Breast epithelium (tissue), 4 donors: ENCODE measurements around the gene SHB. TPM values are rescaled to one million over a fixed set of nuclear protein-coding genes. Genes with fewer than 3 reads are reported as not detected.

Source experiments
- DNase-seq, 2 donors: peaks; one replicate each; pipeline ENCODE4 v3.0.0-alpha.2; 2019; ENCODE audit warnings: low spot score in 2 of 2
- H3K27ac ChIP-seq, 2 donors: fragments of 200-600 bp; sonication (generic) in 1 of 2; one replicate each; pipeline ENCODE4 v1.5.1; 2016 to 2019; ENCODE audit warnings: mild to moderate bottlenecking in 1 of 2
- H3K27me3 ChIP-seq, 2 donors: fragments of 200-600 bp; sonication (generic) in 1 of 2; one replicate each; pipeline versions ENCODE4 v1.5.1 to v1.6.0; 2017 to 2019; ENCODE audit warnings: control low read depth in 1 of 2, mild to moderate bottlenecking in 1 of 2
- H3K36me3 ChIP-seq: fragments of 200-600 bp; one replicate; pipeline ENCODE4 v1.5.1; 2019
- H3K4me1 ChIP-seq, 2 donors: fragments of 200-600 bp; sonication (generic); one replicate each; pipeline ENCODE4 v1.5.1; 2016 to 2019; ENCODE audit warnings: control low read depth in 1 of 2
- H3K4me3 ChIP-seq, 3 donors: fragments of 200-600 bp; sonication (generic); 1 replicate in 2 of 3; 2 replicates in 1 of 3; pipeline ENCODE4 v1.5.1; 2016 to 2019; ENCODE audit warnings: mild to moderate bottlenecking in 3 of 3, moderate library complexity in 2 of 3
- H3K9me3 ChIP-seq, 2 donors: fragments of 200-600 bp; sonication (generic) in 1 of 2; one replicate each; pipeline ENCODE4 v1.5.1; 2016 to 2019; ENCODE audit warnings: control low read depth in 1 of 2
- POLR2A ChIP-seq: fragments of 450-650 bp; IDR thresholded peaks from one replicate; pipeline ENCODE4 v1.6.1; 2016; ENCODE audit warnings: antibody characterized with exemption, mild to moderate bottlenecking, moderate library complexity
- POLR2AphosphoS5 ChIP-seq, 3 donors: sonication (generic); formaldehyde crosslinking; IDR thresholded peaks; one replicate each; pipeline ENCODE4 v1.6.1; 2017; ENCODE audit warnings: antibody characterized with exemption in 3 of 3
- intact Hi-C: fragments of 100-400 bp; cut with DNase I; formaldehyde crosslinking; loops from one replicate; pipeline ENCODE4 v1.15.1; 2023; ENCODE audit warnings: low total_unique reads
- total RNA-seq, 3 donors: library from RNA; depleted of rRNA; stranded (reverse); fragments of >200 nt; gene quantifications; one replicate each; pipeline ENCODE4 v1.1.0, GENCODE V29; 2016
- TF ChIP-seq, protein P1 (sequence below), 3 donors: fragments of 450-650 bp; IDR thresholded peaks; one replicate each; pipeline ENCODE4 v1.5.1; 2016 to 2017; ENCODE audit warnings: antibody characterized with exemption in 3 of 3, mild to moderate bottlenecking in 3 of 3, moderate library complexity in 3 of 3

The SHB gene
- total RNA-seq, 3 donors from 2014 or later = 3.8 to 18.7 (median 17.9) TPM

DNA sequence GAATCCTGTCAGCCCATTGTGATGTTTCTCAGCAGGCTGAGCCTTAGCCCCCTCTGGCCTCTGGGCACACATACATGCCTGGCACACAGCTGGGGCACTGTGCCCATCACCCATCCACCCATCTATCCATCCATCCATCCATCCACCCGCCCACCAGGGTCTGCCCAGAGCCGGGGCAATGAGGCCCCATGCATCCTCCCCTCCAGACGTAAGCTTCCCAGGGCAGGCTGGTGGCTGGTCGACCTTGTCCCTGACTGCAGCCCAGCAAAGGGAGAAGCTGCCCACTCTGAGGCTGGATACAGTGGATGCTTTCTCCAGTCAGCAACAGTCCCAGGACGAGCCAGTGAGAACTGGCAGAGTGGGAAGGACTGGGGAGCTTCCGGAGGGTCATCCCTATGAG is 144.0 kb downstream of the SHB start:
- Histone ChIP-seq H3K27me3 (no peaks in the 10 kb centered on the region), H3K36me3 (no peaks in the 10 kb centered on the region), H3K27ac (no peak overlapping the region), H3K4me3 (no peak overlapping the region), H3K9me3 (no peaks in the 10 kb centered on the region), H3K4me1 (no peaks in the 10 kb centered on the region)
- intact Hi-C loops = no loop called here
- DNase-seq = no peak
- TF ChIP-seq POLR2AphosphoS5 (IDR thresholded peaks at IDR 0.05) (no peak), POLR2A (no peak)
- TF ChIP-seq, protein P1, sequence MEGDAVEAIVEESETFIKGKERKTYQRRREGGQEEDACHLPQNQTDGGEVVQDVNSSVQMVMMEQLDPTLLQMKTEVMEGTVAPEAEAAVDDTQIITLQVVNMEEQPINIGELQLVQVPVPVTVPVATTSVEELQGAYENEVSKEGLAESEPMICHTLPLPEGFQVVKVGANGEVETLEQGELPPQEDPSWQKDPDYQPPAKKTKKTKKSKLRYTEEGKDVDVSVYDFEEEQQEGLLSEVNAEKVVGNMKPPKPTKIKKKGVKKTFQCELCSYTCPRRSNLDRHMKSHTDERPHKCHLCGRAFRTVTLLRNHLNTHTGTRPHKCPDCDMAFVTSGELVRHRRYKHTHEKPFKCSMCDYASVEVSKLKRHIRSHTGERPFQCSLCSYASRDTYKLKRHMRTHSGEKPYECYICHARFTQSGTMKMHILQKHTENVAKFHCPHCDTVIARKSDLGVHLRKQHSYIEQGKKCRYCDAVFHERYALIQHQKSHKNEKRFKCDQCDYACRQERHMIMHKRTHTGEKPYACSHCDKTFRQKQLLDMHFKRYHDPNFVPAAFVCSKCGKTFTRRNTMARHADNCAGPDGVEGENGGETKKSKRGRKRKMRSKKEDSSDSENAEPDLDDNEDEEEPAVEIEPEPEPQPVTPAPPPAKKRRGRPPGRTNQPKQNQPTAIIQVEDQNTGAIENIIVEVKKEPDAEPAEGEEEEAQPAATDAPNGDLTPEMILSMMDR (IDR thresholded peaks at IDR 0.05) = no peak

GRCh38 chr9:37924538-37924937 is 144.5 kb downstream of the SHB start:
- intact Hi-C loops = no loop called here
- TF ChIP-seq POLR2A (no peak), POLR2AphosphoS5 (IDR thresholded peaks at IDR 0.05) (no peak)
- TF ChIP-seq, protein P1 (IDR thresholded peaks at IDR 0.05) = no peak

GRCh38 chr9:37923796-37924427 is 145.1 kb downstream of the SHB start:
- Histone ChIP-seq H3K4me3 (no peak overlapping the region), H3K9me3 (no peaks in the 10 kb centered on the region), H3K36me3 (no peaks in the 10 kb centered on the region), H3K4me1 (no peaks in the 10 kb centered on the region), H3K27me3 (no peaks in the 10 kb centered on the region), H3K27ac (no peak overlapping the region)
- TF ChIP-seq POLR2AphosphoS5 (IDR thresholded peaks at IDR 0.05) = no peak
- no peak for TF ChIP-seq POLR2A
- TF ChIP-seq, protein P1 (IDR thresholded peaks at IDR 0.05) = no peak
- intact Hi-C loops = no loop called here
- DNase-seq = no peak

More at GRCh38 chr9:37924538-37924937, 144.5 kb downstream of the SHB start:
- no peak overlapping the region for H3K27ac ChIP-seq
- H3K36me3 ChIP-seq = no peaks in the 10 kb centered on the region
- H3K27me3 ChIP-seq = no peaks in the 10 kb centered on the region
- no peaks in the 10 kb centered on the region for H3K9me3 ChIP-seq
- no peaks in the 10 kb centered on the region for H3K4me1 ChIP-seq
- H3K4me3 ChIP-seq = no peak overlapping the region
- no peak for DNase-seq

- Histone ChIP-seq H3K4me3 (no peak overlapping the region), H3K27me3 (no peaks in the 10 kb centered on the region), H3K4me1 (no peaks in the 10 kb centered on the region), H3K9me3 (no peaks in the 10 kb centered on the region), H3K36me3 (no peaks in the 10 kb centered on the region), H3K27ac (no peak overlapping the region)
- DNase-seq = no peak
- TF ChIP-seq, protein P1 (IDR thresholded peaks at IDR 0.05) = no peak
- no peak for TF ChIP-seq POLR2AphosphoS5 (IDR thresholded peaks at IDR 0.05)
- no peak for TF ChIP-seq POLR2A
- intact Hi-C loops = no loop called here
These were observed 145.8 kb downstream of the SHB start for GRCh38 chr9:37923118-37923795.

GRCh38 chr9:37922363-37923117 is 146.5 kb downstream of the SHB start:
- H3K4me3 ChIP-seq = peak overlapping the region in 2 of 3 donors; percentile 16 to 37
- intact Hi-C loops = no loop called here
- no peak for DNase-seq
- no peaks in the 10 kb centered on the region for H3K27me3 ChIP-seq
- H3K27ac ChIP-seq = no peak overlapping the region
- no peaks in the 10 kb centered on the region for H3K4me1 ChIP-seq
- no peak for TF ChIP-seq POLR2A
- H3K9me3 ChIP-seq = no peaks in the 10 kb centered on the region
- H3K36me3 ChIP-seq = no peaks in the 10 kb centered on the region
